Renal pelvis (tissue), 12 donors: ENCODE measurements around the gene PRODH. TPM values are rescaled to one million over a fixed set of nuclear protein-coding genes. Genes with fewer than 3 reads are reported as not detected.
"Not testable (repeated sequence)": the region's sequence is repeated elsewhere in the genome, so short reads cannot be mapped to it uniquely, and the experiment has no call there.

ENCODE experiments used
- DNase-seq: peaks from one replicate; pipeline ENCODE4 v3.0.0-alpha.2; 2013
- long read RNA-seq, 16 experiments: transcript quantifications; one replicate each; lab custom pipeline, GENCODE V29; 2026
- polyA plus RNA-seq, 3 donors: library from polyadenylated mRNA; unstranded; fragments of 120-200 nt; gene quantifications; one replicate each; pipeline ENCODE4 v1.2.1, GENCODE V29; 2013; ENCODE audit not compliant: insufficient read length in 3 of 3

The PRODH gene
- polyA plus RNA-seq, result 10 to 100 TPM; 27.2 to 30.4 (median 28.9) TPM
- long read RNA-seq, donor 1, transcript PRODH-203 (14 exons, 2,462 nt), result major isoform, 6 of 72 reads
- long read RNA-seq, donor 1, partial matches to known transcripts, result 35 of 72 reads
- long read RNA-seq, donor 1, other reads (novel, unspliced or antisense), result 29 of 72 reads
- long read RNA-seq, donor 2, transcript PRODH-203 (14 exons, 2,462 nt), result major isoform, 7 of 8 reads
- long read RNA-seq, donor 2, partial matches to known transcripts, result 0 of 8 reads
- long read RNA-seq, donor 2, other reads (novel, unspliced or antisense), result 0 of 8 reads
- long read RNA-seq, donor 3, partial matches to known transcripts, result 0 of 3 reads
- long read RNA-seq, donor 3, other reads (novel, unspliced or antisense), result 0 of 3 reads
- long read RNA-seq, donor 4, transcript PRODH-203 (14 exons, 2,462 nt), result major isoform, 8 of 10 reads
- long read RNA-seq, donor 4, partial matches to known transcripts, result 0 of 10 reads
- long read RNA-seq, donor 4, other reads (novel, unspliced or antisense), result 0 of 10 reads
- long read RNA-seq, donor 5, transcript PRODH-203 (14 exons, 2,462 nt), result major isoform, 7 of 10 reads
- long read RNA-seq, donor 5, partial matches to known transcripts, result 0 of 10 reads
- long read RNA-seq, donor 5, other reads (novel, unspliced or antisense), result 0 of 10 reads
- long read RNA-seq, donor 6, full-length matches to known transcripts, result 9 of 9 reads
- long read RNA-seq, donor 6, partial matches to known transcripts, result 0 of 9 reads
- long read RNA-seq, donor 6, other reads (novel, unspliced or antisense), result 0 of 9 reads
- long read RNA-seq, donor 7, transcript PRODH-203 (14 exons, 2,462 nt), result major isoform, 9 of 9 reads
- long read RNA-seq, donor 7, partial matches to known transcripts, result 0 of 9 reads
- long read RNA-seq, donor 7, other reads (novel, unspliced or antisense), result 0 of 9 reads
- long read RNA-seq, donor 8, result 0 reads
- long read RNA-seq, donor 9, transcript PRODH-203 (14 exons, 2,462 nt), result major isoform, 11 of 11 reads
- long read RNA-seq, donor 9, partial matches to known transcripts, result 0 of 11 reads
- long read RNA-seq, donor 9, other reads (novel, unspliced or antisense), result 0 of 11 reads
- long read RNA-seq, donor 10, transcript PRODH-203 (14 exons, 2,462 nt), result major isoform, 5 of 12 reads
- long read RNA-seq, donor 10, partial matches to known transcripts, result 5 of 12 reads
- long read RNA-seq, donor 10, other reads (novel, unspliced or antisense), result 0 of 12 reads
- long read RNA-seq, donor 11, partial matches to known transcripts, result 0 of 4 reads
- long read RNA-seq, donor 11, other reads (novel, unspliced or antisense), result 0 of 4 reads
- long read RNA-seq, donor 12, transcript PRODH-203 (14 exons, 2,462 nt), result major isoform, 13 of 15 reads
- long read RNA-seq, donor 12, partial matches to known transcripts, result 0 of 15 reads
- long read RNA-seq, donor 12, other reads (novel, unspliced or antisense), result 0 of 15 reads
- long read RNA-seq, donor 13, partial matches to known transcripts, result 0 of 4 reads
- long read RNA-seq, donor 13, other reads (novel, unspliced or antisense), result 0 of 4 reads
- long read RNA-seq, donor 14, transcript PRODH-203 (14 exons, 2,462 nt), result major isoform, 9 of 11 reads
- long read RNA-seq, donor 14, partial matches to known transcripts, result 0 of 11 reads
- long read RNA-seq, donor 14, other reads (novel, unspliced or antisense), result 0 of 11 reads
- long read RNA-seq, donor 15, transcript PRODH-203 (14 exons, 2,462 nt), result major isoform, 16 of 27 reads
- long read RNA-seq, donor 15, partial matches to known transcripts, result 6 of 27 reads
- long read RNA-seq, donor 15, other reads (novel, unspliced or antisense), result 0 of 27 reads
- long read RNA-seq, donor 16, transcript PRODH-203 (14 exons, 2,462 nt), result major isoform, 7 of 10 reads
- long read RNA-seq, donor 16, partial matches to known transcripts, result 0 of 10 reads
- long read RNA-seq, donor 16, other reads (novel, unspliced or antisense), result 0 of 10 reads

- DNase-seq, result no peak
These were observed at the start of gene PRODH for GRCh38 chr22:18935889-18936529. PRODH (minus strand) TSS chr22:18936293; CDS start chr22:18936287, 6 bp downstream.

GRCh38 chr22:18985780-18986179, 49.7 kb upstream of the PRODH start:
- DNase-seq, result no peak

GRCh38 chr22:18984564-18984963, 48.5 kb upstream of the PRODH start:
- no peak for DNase-seq

GRCh38 chr22:18983120-18983651, 47.1 kb upstream of the PRODH start:
- DNase-seq, result no peak

- no peak for DNase-seq
These were observed 44.7 kb upstream of the PRODH start for GRCh38 chr22:18980829-18981228.

- DNase-seq, result no peak
These were observed 43.9 kb upstream of the PRODH start for GRCh38 chr22:18979957-18980356.

- DNase-seq, result no peak
These were observed 42.4 kb upstream of the PRODH start for GRCh38 chr22:18978506-18978905.

GRCh38 chr22:18977824-18978425, 41.8 kb upstream of the PRODH start:
- DNase-seq, result no peak

- no peak for DNase-seq
These were observed 40.2 kb upstream of the PRODH start for GRCh38 chr22:18976197-18976751.

- DNase-seq, result no peak
These were observed 39.5 kb upstream of the PRODH start for GRCh38 chr22:18975434-18976196.

GRCh38 chr22:18974477-18975180, 38.5 kb upstream of the PRODH start:
- no peak for DNase-seq

- DNase-seq, result no peak
These were observed 37.4 kb upstream of the PRODH start for GRCh38 chr22:18973264-18974031.

- DNase-seq, result not testable (repeated sequence)
These were observed 36.5 kb upstream of the PRODH start for GRCh38 chr22:18972591-18972990.

GRCh38 chr22:18972029-18972428, 35.9 kb upstream of the PRODH start:
- DNase-seq, result not testable (repeated sequence)

GRCh38 chr22:18971321-18971751, 35.2 kb upstream of the PRODH start:
- no peak for DNase-seq

- DNase-seq, result no peak
These were observed 34.8 kb upstream of the PRODH start for GRCh38 chr22:18970948-18971315.
